A549 treated with CORT108297 at 1 μM for 4 hours (cell line): ENCODE data around the gene TRIM24. TPM values are rescaled to one million over a fixed set of nuclear protein-coding genes. Genes with fewer than 3 reads are reported as not detected.

Experiments
- total RNA-seq: library from RNA; stranded (reverse); fragments of 200-300 nt; extraction: Qiagen RNA extraction; gene quantifications from 5 replicates; pipeline ENCODE4 v1.2.3, GENCODE V29; 2022

TRIM24 gene
- 7.0 to 7.6 TPM (median 7.4 TPM) in 5 replicates for total RNA-seq

DNA sequence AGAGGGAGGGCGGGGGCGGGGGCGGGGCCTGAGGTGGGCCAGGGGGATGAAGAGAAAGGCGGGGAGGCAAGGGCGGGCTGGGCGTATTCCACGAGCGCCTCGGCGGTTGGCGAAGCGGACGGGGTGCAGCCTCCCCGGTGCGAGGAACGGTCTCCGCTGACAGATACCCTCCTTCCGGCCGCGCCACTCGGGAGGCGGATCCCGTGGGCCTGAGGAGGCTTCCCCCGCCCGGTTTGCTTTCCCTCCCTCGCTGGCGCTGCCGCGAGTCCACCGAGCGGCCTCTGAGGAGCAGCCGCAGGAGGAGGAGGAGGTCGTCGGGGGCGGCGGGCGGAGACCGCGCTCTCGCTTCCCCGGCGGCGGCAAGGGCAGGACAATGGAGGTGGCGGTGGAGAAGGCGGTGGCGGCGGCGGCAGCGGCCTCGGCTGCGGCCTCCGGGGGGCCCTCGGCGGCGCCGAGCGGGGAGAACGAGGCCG lies at the start of gene TRIM24:
Gene TRIM24, plus strand, starts transcription at position 84 of the 473 bp plus-strand sequence. Its CDS starts 290 bp downstream, at position 374.

Other genes starting within 250 kb of the TRIM24 start
- 0.09 TPM in 1 of 5 replicates, not detected in the others for gene SVOPL, start 241.1 kb downstream of the TRIM24 start, total RNA-seq